H1 (cell line): ENCODE measurements around the gene KLHDC8A. TPM values are rescaled to one million over a fixed set of nuclear protein-coding genes. Genes with fewer than 3 reads are reported as not detected.

Experiments used
- CTCF ChIA-PET: fragments of 300-600 bp; sonication (Branson Sonifier 250); formaldehyde crosslinking; loops from one replicate; lab custom pipeline; 2021; ENCODE audit not compliant: partially characterized antibody; lab: Charles Lee
- POLR2A ChIA-PET: fragments of 300-600 bp; sonication (Branson Sonifier 250); formaldehyde crosslinking; loops from one replicate; lab custom pipeline; 2021; ENCODE audit warnings: inconsistent platforms; ENCODE audit not compliant: partially characterized antibody; lab: Charles Lee
- DNase-seq, 2 experiments: peaks; one replicate each; pipeline versions ENCODE4 v3.0.0 to v3.0.0-alpha.2; 2010 to 2022; ENCODE audit warnings: low spot score in 2 of 2, low read depth in 1 of 2, mixed read lengths in 1 of 2
- FAIRE-seq: peaks from 2 replicates; lab custom pipeline; 2011; peaks lifted over from hg19 to GRCh38; lab: Jason Lieb, UNC
- H2AFZ ChIP-seq: 2 replicates; pipeline ENCODE4 v1.8.1; 2012; ENCODE audit warnings: low read length, inconsistent platforms
- H2AK5ac ChIP-seq: 2 replicates; pipeline ENCODE4 v1.6.1; 2013; ENCODE audit warnings: low read depth, low read length
- H2BK120ac ChIP-seq: replicated peaks from 2 replicates; pipeline ENCODE3; 2013; ENCODE audit warnings: low read depth, low read length, inconsistent platforms
- H2BK12ac ChIP-seq: 2 replicates; pipeline ENCODE4 v1.6.1; 2013; ENCODE audit warnings: low read depth, low read length
- H2BK15ac ChIP-seq: 2 replicates; pipeline ENCODE4 v1.6.1; 2013; ENCODE audit warnings: low read length
- H2BK20ac ChIP-seq: 2 replicates; pipeline ENCODE4 v1.6.1; 2013; ENCODE audit warnings: low read length
- H2BK5ac ChIP-seq: 2 replicates; pipeline ENCODE4 v1.6.1; 2013; ENCODE audit warnings: low read depth, low read length
- H3K14ac ChIP-seq: 2 replicates; pipeline ENCODE4 v1.6.1; 2013; ENCODE audit warnings: inconsistent platforms; ENCODE audit not compliant: insufficient read length
- H3K18ac ChIP-seq: 2 replicates; pipeline ENCODE4 v1.6.1; 2013; ENCODE audit warnings: low read length; ENCODE audit errors: extremely low read depth
- H3K23ac ChIP-seq: 2 replicates; pipeline ENCODE4 v1.6.1; 2013; ENCODE audit warnings: inconsistent platforms; ENCODE audit not compliant: insufficient read length
- H3K23me2 ChIP-seq: 2 replicates; pipeline ENCODE4 v1.6.1; 2013; ENCODE audit warnings: low read depth, low read length
- H3K27ac ChIP-seq: 2 replicates; pipeline ENCODE4 v1.6.1; 2011; ENCODE audit warnings: low read depth, low read length, inconsistent platforms
- H3K27me3 ChIP-seq, 4 experiments: replicated peaks in 1 of 4; 1 replicate in 1 of 4; 2 replicates in 3 of 4; pipeline versions ENCODE4 v1.6.1 to v1.8.1; 2011 to 2013; ENCODE audit warnings: low read length in 3 of 4, mild to moderate bottlenecking in 3 of 4, inconsistent platforms in 2 of 4, mixed read lengths in 2 of 4, moderate library complexity in 1 of 4; ENCODE audit not compliant: control insufficient read depth in 3 of 4, insufficient read depth in 3 of 4; ENCODE audit errors: extremely low read depth in 1 of 4
- H3K36me3 ChIP-seq, 4 experiments: 2 replicates each; pipeline versions ENCODE4 v1.6.1 to v1.8.1; 2011 to 2013; ENCODE audit warnings: mild to moderate bottlenecking in 4 of 4, low read length in 3 of 4, moderate library complexity in 2 of 4, control low read depth in 1 of 4, inconsistent platforms in 1 of 4; ENCODE audit not compliant: insufficient read depth in 4 of 4, control insufficient read depth in 2 of 4
- H3K4ac ChIP-seq: replicated peaks from 2 replicates; pipeline ENCODE3; 2013; ENCODE audit warnings: low read length, low read depth, mixed read lengths, inconsistent platforms; ENCODE audit not compliant: insufficient read length
- H3K4me1 ChIP-seq, 4 experiments: replicated peaks in 1 of 4; 1 replicate in 1 of 4; 2 replicates in 3 of 4; pipeline versions ENCODE4 v1.6.1 to v1.8.1; 2011 to 2013; ENCODE audit warnings: low read length in 3 of 4, inconsistent platforms in 2 of 4, mixed read lengths in 1 of 4; ENCODE audit not compliant: insufficient read depth in 4 of 4, control insufficient read depth in 3 of 4
- H3K4me2 ChIP-seq, 2 experiments: 2 replicates each; pipeline versions ENCODE4 v1.6.1 to v1.8.1; 2011 to 2013; ENCODE audit warnings: low read depth in 2 of 2, low read length in 2 of 2, control low read depth in 1 of 2, inconsistent platforms in 1 of 2, mild to moderate bottlenecking in 1 of 2; ENCODE audit not compliant: insufficient read depth in 1 of 2
- H3K4me3 ChIP-seq, 4 experiments: fragments of 200-600, 300-600 bp in 1 of 4; sonication (generic), shearing (Covaris generic), sonication (Bioruptor Twin) in 1 of 4; 2 replicates each; pipeline versions ENCODE4 v1.5.1 to v1.8.1; 2011 to 2016; ENCODE audit warnings: low read length in 4 of 4, low read depth in 3 of 4, control low read depth in 2 of 4, inconsistent platforms in 2 of 4, mild to moderate bottlenecking in 2 of 4, mixed read lengths in 1 of 4, moderate library complexity in 1 of 4; ENCODE audit not compliant: insufficient read depth in 2 of 4; ENCODE audit errors: extremely low read depth in 1 of 4
- H3K56ac ChIP-seq: replicated peaks from 2 replicates; pipeline ENCODE3; 2013; ENCODE audit warnings: low read depth, mild to moderate bottlenecking, mixed read lengths, low read length, inconsistent platforms; ENCODE audit not compliant: insufficient read length
- H3K79me1 ChIP-seq: 2 replicates; pipeline ENCODE4 v1.6.1; 2013; ENCODE audit warnings: low read depth, low read length, control low read depth
- H3K79me2 ChIP-seq, 2 experiments: 2 replicates each; pipeline versions ENCODE4 v1.6.1 to v1.8.1; 2012 to 2013; ENCODE audit warnings: low read length in 2 of 2, mild to moderate bottlenecking in 2 of 2, inconsistent platforms in 1 of 2; ENCODE audit not compliant: insufficient read depth in 2 of 2, control insufficient read depth in 1 of 2
- H3K9ac ChIP-seq, 4 experiments: replicated peaks in 1 of 4; 1 replicate in 1 of 4; 2 replicates in 3 of 4; pipeline versions ENCODE4 v1.6.1 to v1.8.1; 2011 to 2013; ENCODE audit warnings: low read depth in 3 of 4, low read length in 3 of 4, control low read depth in 2 of 4, mild to moderate bottlenecking in 2 of 4, moderate library complexity in 2 of 4, inconsistent platforms in 1 of 4; ENCODE audit errors: extremely low read depth in 1 of 4
- H3K9me3 ChIP-seq, 2 experiments: 2 replicates each; pipeline versions ENCODE4 v1.6.1 to v1.8.1; 2012 to 2013; ENCODE audit warnings: mild to moderate bottlenecking in 2 of 2, moderate library complexity in 2 of 2, control low read depth in 1 of 2, inconsistent platforms in 1 of 2, low read depth in 1 of 2, low read length in 1 of 2, mixed read lengths in 1 of 2; ENCODE audit not compliant: insufficient read depth in 2 of 2
- H4K20me1 ChIP-seq, 2 experiments: replicated peaks in 1 of 2; 2 replicates each; pipeline versions ENCODE3 to v1.8.1; 2011 to 2013; ENCODE audit warnings: inconsistent platforms in 2 of 2, low read length in 2 of 2, mild to moderate bottlenecking in 1 of 2; ENCODE audit not compliant: insufficient read depth in 2 of 2, control insufficient read depth in 1 of 2
- H4K5ac ChIP-seq: 2 replicates; pipeline ENCODE4 v1.6.1; 2013; ENCODE audit warnings: low read length, low read depth, mixed read lengths, inconsistent platforms; ENCODE audit not compliant: insufficient read length
- H4K8ac ChIP-seq: 2 replicates; pipeline ENCODE4 v1.8.0; 2013; ENCODE audit warnings: mild to moderate bottlenecking, moderate library complexity, low read length, inconsistent platforms; ENCODE audit not compliant: insufficient read depth; ENCODE audit errors: extremely low read depth
- H4K91ac ChIP-seq: replicated peaks from 2 replicates; pipeline ENCODE3; 2013; ENCODE audit warnings: low read length, mixed read lengths, inconsistent platforms; ENCODE audit not compliant: insufficient read length
- ATF3 ChIP-seq: IDR thresholded peaks from 2 replicates; pipeline ENCODE4 v1.6.1; 2011; ENCODE audit warnings: low read depth, mild to moderate bottlenecking, low read length; ENCODE audit not compliant: insufficient read depth
- E2F6 ChIP-seq: IDR thresholded peaks from 2 replicates; pipeline ENCODE4 v1.6.1; 2012; ENCODE audit warnings: inconsistent platforms
- GABPA ChIP-seq: IDR thresholded peaks from 2 replicates; pipeline ENCODE4 v1.6.1; 2011; ENCODE audit warnings: mild to moderate bottlenecking, low read length, moderate library complexity, borderline replicate concordance; ENCODE audit not compliant: insufficient read depth
- GTF2F1 ChIP-seq: IDR thresholded peaks from 2 replicates; pipeline ENCODE4 v1.6.1; 2012; ENCODE audit warnings: low read depth, low read length, improper control_type of control experiment, borderline replicate concordance
- JUND ChIP-seq: IDR thresholded peaks from 2 replicates; pipeline ENCODE4 v1.6.1; 2011; ENCODE audit warnings: mild to moderate bottlenecking, improper control_type of control experiment, low read length
- PHF8 ChIP-seq: fragments of 200-600 bp; sonication (generic); conservative IDR thresholded peaks from 2 replicates; pipeline ENCODE4 v1.7.1; 2012; ENCODE audit warnings: low read depth, mild to moderate bottlenecking, inconsistent platforms, low read length, moderate library complexity
- RBBP5 ChIP-seq: IDR thresholded peaks from 2 replicates; pipeline ENCODE4 v1.7.1; 2012; ENCODE audit warnings: low read depth, mild to moderate bottlenecking, inconsistent platforms, low read length, moderate library complexity, borderline replicate concordance
- RNF2 ChIP-seq: fragments of 200-900, 300-1000 bp; sonication (generic); IDR thresholded peaks from 2 replicates; pipeline ENCODE4 v1.7.1; 2016; ENCODE audit warnings: borderline replicate concordance, low read depth, mild to moderate bottlenecking, antibody characterized with exemption, low read length; ENCODE audit not compliant: poor library complexity, severe bottlenecking; ENCODE audit errors: missing control alignments
- RXRA ChIP-seq: IDR thresholded peaks from 2 replicates; pipeline ENCODE4 v1.6.1; 2011; ENCODE audit warnings: low read depth, mild to moderate bottlenecking, low read length, moderate library complexity; ENCODE audit not compliant: insufficient read depth
- SIRT6 ChIP-seq: IDR thresholded peaks from one replicate; pipeline ENCODE4 v1.7.1; 2012; ENCODE audit warnings: low read length, inconsistent platforms
- SP4 ChIP-seq: IDR thresholded peaks from 2 replicates; pipeline ENCODE4 v1.6.1; 2012; ENCODE audit warnings: low read length, inconsistent platforms
- whole genome bisulfite sequencing, 2 experiments: shearing (Covaris generic) in 1 of 2; methylation state at CpG; one replicate each; pipeline versions ENCODE4 v1.1.6 to v1.1.7; 2013 to 2015; ENCODE audit warnings: low lambda C conversion rate in 2 of 2, mixed read lengths in 2 of 2, inconsistent platforms in 1 of 2, low coverage in 1 of 2, missing lambda C conversion rate in 1 of 2; ENCODE audit not compliant: insufficient replicate concordance in 2 of 2, insufficient coverage in 1 of 2, insufficient read length in 1 of 2; ENCODE audit errors: extremely low coverage in 1 of 2, missing lambda C conversion rate in 1 of 2; 5-methylcytosine and 5-hydroxymethylcytosine counted together
- polyA plus RNA-seq, 7 experiments: library from polyadenylated mRNA; depleted of rRNA in 3 of 7; stranded (reverse) in 5 of 7; unstranded in 2 of 7; fragments of >200 nt in 5 of 7; fragments of 200-250 nt in 2 of 7; gene quantifications; 1 replicate in 5 of 7; 2 replicates in 1 of 7; 4 replicates in 1 of 7; pipeline versions ENCODE4 v1.2.1 to v1.2.3, GENCODE V29; 2011 to 2013; ENCODE audit warnings: missing spikeins in 2 of 7, mixed read lengths in 2 of 7
- total RNA-seq: library from RNA; stranded (reverse); fragmentation: NEBNext Ultra II Directional; extraction: Animal tissue kit (Norgen Biotek cat#: 25700); gene quantifications from 2 replicates; pipeline ENCODE4 v1.2.1, GENCODE V29; 2021

The KLHDC8A gene
- total and polyA plus RNA-seq, 2 of the 8 experiments (the other 6 are each of a cell fraction or from before 2014, with no cell fraction given), result 1.9 to 3.4 TPM

DNA sequence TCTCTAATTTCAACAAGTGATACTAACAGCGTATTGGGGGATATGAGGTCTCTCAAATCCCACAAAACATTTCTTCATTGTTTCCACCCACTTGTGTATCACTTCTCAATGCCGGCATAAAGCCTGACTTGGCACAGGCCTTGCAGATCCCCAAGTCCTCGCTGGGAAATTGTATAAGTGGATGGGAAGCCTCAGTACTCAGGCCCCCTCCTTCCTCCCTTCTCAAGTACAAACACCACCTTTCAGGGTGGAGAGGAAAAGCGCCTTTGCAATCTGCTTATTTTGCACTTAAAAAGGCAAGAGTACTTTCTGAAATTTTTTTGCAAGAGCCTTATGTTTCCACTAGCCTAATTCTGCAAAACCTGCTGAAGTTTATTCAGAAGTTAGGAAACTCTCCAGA lies 25.8 kb upstream of the KLHDC8A start:
- Histone ChIP-seq H3K23ac (no peak overlapping the region), H3K18ac (no peak overlapping the region), H2BK20ac (no peak overlapping the region), H2BK12ac (no peak overlapping the region), H3K27ac (no peak overlapping the region), H3K4ac (no peak overlapping the region), H3K79me2 (no peaks in the 10 kb centered on the region), H4K91ac (no peak overlapping the region), H4K8ac (no peak overlapping the region), H2AFZ (no peak overlapping the region), H2BK15ac (no peak overlapping the region), H2BK5ac (no peak overlapping the region), H3K79me1 (no peaks in the 10 kb centered on the region), H3K27me3 (no peaks in the 10 kb centered on the region), H3K4me3 (no peak overlapping the region), H2BK120ac (no peak overlapping the region), H2AK5ac (no peak overlapping the region), H3K14ac (no peak overlapping the region), H3K9me3 (no peaks in the 10 kb centered on the region), H3K4me2 (no peak overlapping the region), H4K5ac (no peak overlapping the region), H4K20me1 (no peaks in the 10 kb centered on the region), H3K9ac (no peak overlapping the region), H3K36me3 (no peaks in the 10 kb centered on the region), H3K56ac (no peak overlapping the region), H3K23me2 (no peaks in the 10 kb centered on the region), H3K4me1 (peaks cover 0 to 3% (median 0%) of the 10 kb centered on the region in 4 experiments; a peak in 1 of 7 replicates)
- DNase-seq (peak in 1 of 2 experiments; percentile 44), FAIRE-seq (no peak)
- ChIA-PET CTCF (interaction anchor here (0.7 to 10.6 kb wide), 10 partner anchors 14 to 142 kb away, joined by 3 to 76 read pairs (median 4); no protein-coding TSS in a partner anchor), POLR2A (interaction anchor here (1.2 kb wide), 1 partner anchor 34 kb away, joined by 3 read pairs; no protein-coding TSS in a partner anchor)
- TF ChIP-seq E2F6 (no peak), SP4 (no peak), ATF3 (no peak), RBBP5 (no peak), GTF2F1 (no peak), GABPA (no peak), RXRA (no peak), SIRT6 (no peak), JUND (no peak), RNF2 (no peak), PHF8 (no peak)
- WGBS, 2 experiments, result 77% methylated on average over 4 of the region's 4 CpGs; no CpG with 5 or more reads in 1 of the 2 experiments
